ENCODE data around the gene CRABP2.

- TF ChIP-seq CTCF (conservative IDR thresholded peaks at IDR 0.05) (no peak), ZFX (IDR thresholded peaks at IDR 0.05) (no peak)
Measured at GRCh38 chr1:156670359-156670758, 35.0 kb downstream of the CRABP2 start.
